GM21447 (cell line): ENCODE measurements around the gene ITIH5.
A peak's percentile ranks its signal among the peaks of the same experiment; 100 is the strongest.

ENCODE experiments used
- ATAC-seq: cut with Tn5 transposase; IDR thresholded peaks from one replicate; pipeline ENCODE4 v1.9.1; 2021; ENCODE audit not compliant: unreplicated experiment

The ITIH5 gene

DNA sequence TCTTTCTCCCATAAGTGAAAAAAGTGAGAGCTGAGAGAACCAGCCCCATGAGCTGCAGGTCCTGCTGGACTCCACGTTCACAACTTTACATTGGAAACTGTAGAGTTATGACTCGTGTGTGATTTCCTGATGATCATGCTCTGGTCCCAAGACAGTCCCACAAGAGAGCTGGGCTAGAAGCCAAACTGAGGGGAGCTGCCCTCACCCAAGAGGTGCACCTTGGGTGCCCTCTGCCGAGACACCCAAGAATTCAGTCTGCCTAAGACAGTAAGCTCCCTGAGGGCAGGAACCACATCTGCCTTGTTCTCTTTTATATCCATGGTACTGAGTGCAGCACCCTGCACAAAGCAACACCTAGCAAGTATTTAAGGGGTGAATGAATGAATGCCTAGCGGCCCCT, 143.1 kb downstream of the ITIH5 start:
- ATAC-seq = no peak

GRCh38 chr10:7520507-7521485, 146.0 kb downstream of the ITIH5 start:
- ATAC-seq = peak; percentile 77

- no peak for ATAC-seq
These were observed 147.4 kb downstream of the ITIH5 start for GRCh38 chr10:7519351-7519750.

- ATAC-seq = no peak
These were observed 148.1 kb downstream of the ITIH5 start for GRCh38 chr10:7518693-7519092.

- ATAC-seq = no peak
These were observed 151.3 kb downstream of the ITIH5 start for GRCh38 chr10:7515439-7515838.

DNA sequence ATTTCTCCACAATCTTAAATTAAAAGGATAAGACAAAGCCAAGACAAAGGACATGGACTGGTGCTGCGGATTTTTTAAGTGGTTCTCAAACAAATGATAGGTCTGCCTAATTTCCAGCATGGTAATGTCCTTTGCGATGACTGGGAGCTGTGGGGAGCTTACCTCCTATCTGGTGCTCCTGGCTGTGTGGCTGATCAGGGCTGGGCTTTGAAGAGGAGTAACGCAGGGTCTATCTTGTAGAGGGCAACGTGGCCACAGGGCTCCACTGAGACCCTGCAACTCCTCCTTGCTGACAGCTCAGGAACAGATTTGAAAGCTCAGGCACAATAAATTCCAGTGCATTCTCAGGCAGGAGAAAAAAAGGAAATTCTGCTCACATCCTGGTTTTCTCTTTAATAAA, 152.8 kb downstream of the ITIH5 start:
- ATAC-seq = no peak

- ATAC-seq = no peak
These were observed 153.3 kb downstream of the ITIH5 start for GRCh38 chr10:7513455-7513854.

DNA sequence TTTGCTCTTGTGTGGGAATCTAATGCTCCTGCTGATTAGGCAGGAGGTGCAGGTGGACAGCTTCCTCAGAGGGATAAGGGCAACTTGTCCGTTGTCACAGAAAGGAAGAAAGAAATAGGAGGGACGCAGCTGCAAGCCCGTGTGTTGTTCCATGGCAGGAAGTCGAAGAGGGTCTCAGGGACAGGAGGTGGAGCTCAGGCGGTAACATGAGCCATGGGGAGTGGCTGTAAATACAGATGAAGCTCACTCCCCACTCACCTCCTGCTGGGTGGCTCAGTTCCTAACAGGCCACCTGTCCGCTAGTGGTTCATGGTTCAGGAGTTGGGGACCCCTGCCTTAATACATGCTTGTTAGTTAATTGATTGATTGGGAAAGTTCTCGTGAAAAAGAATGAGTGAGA, 154.3 kb downstream of the ITIH5 start:
- ATAC-seq = no peak

GRCh38 chr10:7511612-7512011, 155.2 kb downstream of the ITIH5 start:
- ATAC-seq = no peak
